ENCODE data around the gene ALMS1. TPM values are rescaled to one million over a fixed set of nuclear protein-coding genes. Genes with fewer than 3 reads are reported as not detected.

ALMS1 gene
- total RNA-seq, 1 donor from 2014 or later, result 21.5 TPM

DNA sequence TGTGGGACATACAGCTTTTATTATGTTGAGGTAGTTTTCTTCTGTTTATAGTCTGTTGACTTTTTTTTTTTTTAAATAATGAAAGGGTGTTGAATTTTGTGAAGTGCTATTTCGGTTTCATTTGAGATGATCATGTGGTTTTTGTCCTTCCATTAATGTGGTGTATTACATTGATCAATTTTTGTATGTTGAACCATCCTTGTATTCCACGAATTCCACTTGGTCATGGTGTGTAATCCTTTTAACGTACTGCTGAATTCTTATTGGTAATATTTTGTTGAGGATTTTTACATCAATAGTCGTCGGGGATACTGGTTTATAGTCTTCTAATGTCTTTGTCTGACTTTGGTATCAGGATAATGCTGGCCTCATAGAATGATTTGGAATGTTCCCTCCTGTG, 18.8 kb downstream of the ALMS1 start:
- no peaks in the 10 kb centered on the region for H3K4me1 Mint-ChIP-seq (ENCODE audit: unreplicated experiment)
- no peak for DNase-seq (ENCODE audit: low spot score)
- H3K27ac Mint-ChIP-seq (ENCODE audit: unreplicated experiment), result no peak overlapping the region
- H3K27me3 Mint-ChIP-seq (ENCODE audit: unreplicated experiment), result peaks cover 2% of the 10 kb centered on the region
- H3K9me3 Mint-ChIP-seq (ENCODE audit: unreplicated experiment), result no peaks in the 10 kb centered on the region
- peaks cover 7% of the 10 kb centered on the region for H3K36me3 Mint-ChIP-seq (ENCODE audit: low read depth, unreplicated experiment)
- H3K4me3 Mint-ChIP-seq (ENCODE audit: unreplicated experiment), result no peak overlapping the region
- TF ChIP-seq, protein P1, sequence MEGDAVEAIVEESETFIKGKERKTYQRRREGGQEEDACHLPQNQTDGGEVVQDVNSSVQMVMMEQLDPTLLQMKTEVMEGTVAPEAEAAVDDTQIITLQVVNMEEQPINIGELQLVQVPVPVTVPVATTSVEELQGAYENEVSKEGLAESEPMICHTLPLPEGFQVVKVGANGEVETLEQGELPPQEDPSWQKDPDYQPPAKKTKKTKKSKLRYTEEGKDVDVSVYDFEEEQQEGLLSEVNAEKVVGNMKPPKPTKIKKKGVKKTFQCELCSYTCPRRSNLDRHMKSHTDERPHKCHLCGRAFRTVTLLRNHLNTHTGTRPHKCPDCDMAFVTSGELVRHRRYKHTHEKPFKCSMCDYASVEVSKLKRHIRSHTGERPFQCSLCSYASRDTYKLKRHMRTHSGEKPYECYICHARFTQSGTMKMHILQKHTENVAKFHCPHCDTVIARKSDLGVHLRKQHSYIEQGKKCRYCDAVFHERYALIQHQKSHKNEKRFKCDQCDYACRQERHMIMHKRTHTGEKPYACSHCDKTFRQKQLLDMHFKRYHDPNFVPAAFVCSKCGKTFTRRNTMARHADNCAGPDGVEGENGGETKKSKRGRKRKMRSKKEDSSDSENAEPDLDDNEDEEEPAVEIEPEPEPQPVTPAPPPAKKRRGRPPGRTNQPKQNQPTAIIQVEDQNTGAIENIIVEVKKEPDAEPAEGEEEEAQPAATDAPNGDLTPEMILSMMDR (IDR thresholded peaks at IDR 0.05; ENCODE audit: unreplicated experiment), result no peak

DNA sequence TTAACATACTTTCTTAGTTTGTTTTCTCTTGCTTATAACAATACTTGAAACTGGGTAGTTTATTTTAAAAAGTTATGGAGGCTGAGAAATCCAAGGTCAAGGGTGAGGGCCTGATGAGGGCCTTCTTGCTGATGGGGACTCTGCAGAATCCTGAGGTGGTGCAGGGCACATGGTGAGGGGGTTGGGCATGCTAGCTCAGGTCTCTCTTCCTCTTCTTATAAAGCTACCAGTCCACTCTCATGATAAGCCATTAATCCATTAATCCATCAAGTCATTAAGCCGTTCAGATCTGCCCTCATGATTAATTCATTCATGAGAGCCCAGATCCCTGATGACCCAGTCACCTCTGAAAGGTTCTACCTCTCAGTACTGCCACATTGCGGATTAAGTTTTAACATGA, 21.4 kb downstream of the ALMS1 start:
- Mint-ChIP-seq H3K9me3 (ENCODE audit: unreplicated experiment) (no peaks in the 10 kb centered on the region), H3K4me3 (ENCODE audit: unreplicated experiment) (no peak overlapping the region), H3K4me1 (ENCODE audit: unreplicated experiment) (no peaks in the 10 kb centered on the region), H3K27me3 (ENCODE audit: unreplicated experiment) (peaks cover 2% of the 10 kb centered on the region), H3K36me3 (ENCODE audit: low read depth, unreplicated experiment) (peaks cover under 1% of the 10 kb centered on the region), H3K27ac (ENCODE audit: unreplicated experiment) (no peak overlapping the region)
- TF ChIP-seq, protein P1 (IDR thresholded peaks at IDR 0.05; ENCODE audit: unreplicated experiment), result no peak
- DNase-seq (ENCODE audit: low spot score), result no peak

DNA sequence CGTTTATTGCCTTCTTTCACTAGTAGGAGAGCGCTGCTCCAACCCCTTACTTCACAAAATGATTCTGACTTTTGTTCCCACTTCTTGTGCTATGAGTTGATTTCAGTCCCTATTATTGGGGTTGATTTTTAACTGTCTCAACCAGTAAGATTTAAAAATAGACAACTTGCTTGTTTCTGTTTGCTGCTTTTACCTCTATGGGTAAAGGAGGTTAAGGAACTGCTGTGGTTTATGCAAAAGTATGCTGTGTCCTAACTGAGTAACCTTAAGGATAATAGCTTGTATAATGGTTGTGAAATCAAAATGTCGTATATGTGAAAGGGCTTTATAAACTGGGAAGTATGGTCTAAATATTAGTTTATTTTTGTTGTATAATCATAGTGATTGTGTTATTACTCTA, 22.6 kb downstream of the ALMS1 start:
- TF ChIP-seq, protein P1 (IDR thresholded peaks at IDR 0.05; ENCODE audit: unreplicated experiment), result no peak
- peaks cover 2% of the 10 kb centered on the region for H3K27me3 Mint-ChIP-seq (ENCODE audit: unreplicated experiment)
- H3K4me3 Mint-ChIP-seq (ENCODE audit: unreplicated experiment), result no peak overlapping the region
- H3K27ac Mint-ChIP-seq (ENCODE audit: unreplicated experiment), result no peak overlapping the region
- no peaks in the 10 kb centered on the region for H3K4me1 Mint-ChIP-seq (ENCODE audit: unreplicated experiment)
- no peaks in the 10 kb centered on the region for H3K36me3 Mint-ChIP-seq (ENCODE audit: low read depth, unreplicated experiment)
- no peaks in the 10 kb centered on the region for H3K9me3 Mint-ChIP-seq (ENCODE audit: unreplicated experiment)
- DNase-seq (ENCODE audit: low spot score), result no peak

DNA sequence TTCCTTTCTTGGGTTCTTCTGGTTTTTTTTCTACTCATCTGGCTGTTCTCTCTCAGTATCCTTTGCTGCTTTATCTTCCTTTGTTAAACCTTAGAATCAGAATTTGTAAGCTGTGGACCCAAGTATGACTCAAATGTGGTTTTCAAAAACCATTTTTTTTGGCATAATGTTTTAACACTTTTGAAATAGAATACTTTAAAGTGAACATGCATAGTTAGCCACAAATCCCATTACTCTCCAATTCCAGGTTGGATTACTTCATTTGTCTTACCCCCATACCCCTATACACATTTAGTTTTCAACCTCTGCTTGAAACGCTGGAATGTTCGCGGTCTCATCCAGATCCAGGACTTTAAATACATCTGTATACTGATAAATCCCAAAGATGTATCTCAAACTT, 29.1 kb downstream of the ALMS1 start:
- Mint-ChIP-seq H3K36me3 (ENCODE audit: low read depth, unreplicated experiment) (no peaks in the 10 kb centered on the region), H3K27me3 (ENCODE audit: unreplicated experiment) (peaks cover 1% of the 10 kb centered on the region), H3K27ac (ENCODE audit: unreplicated experiment) (no peak overlapping the region), H3K4me1 (ENCODE audit: unreplicated experiment) (no peaks in the 10 kb centered on the region), H3K9me3 (ENCODE audit: unreplicated experiment) (no peaks in the 10 kb centered on the region), H3K4me3 (ENCODE audit: unreplicated experiment) (no peak overlapping the region)
- DNase-seq (ENCODE audit: low spot score), result no peak
- TF ChIP-seq, protein P1 (IDR thresholded peaks at IDR 0.05; ENCODE audit: unreplicated experiment), result no peak

DNA sequence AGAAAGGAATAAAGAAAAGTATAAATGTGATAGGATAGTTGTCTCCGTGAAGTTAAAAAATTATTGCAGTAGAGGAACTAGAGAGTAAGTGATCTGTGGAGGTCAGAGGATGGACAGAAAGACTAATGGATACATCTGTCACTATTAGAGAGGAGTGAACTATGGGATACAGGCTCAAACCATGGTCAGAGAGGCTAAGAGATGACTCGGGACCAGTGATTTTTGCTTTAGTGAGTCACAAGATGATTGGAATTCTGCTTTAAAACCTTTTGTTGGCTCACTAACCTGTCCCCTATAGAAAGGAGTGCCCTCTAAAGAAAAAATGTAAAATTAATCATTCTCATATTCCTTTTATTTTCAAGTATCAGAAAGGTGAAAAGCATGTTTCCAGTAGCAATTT, 30.3 kb downstream of the ALMS1 start:
- no peak for DNase-seq (ENCODE audit: low spot score)
- no peaks in the 10 kb centered on the region for H3K36me3 Mint-ChIP-seq (ENCODE audit: low read depth, unreplicated experiment)
- H3K27ac Mint-ChIP-seq (ENCODE audit: unreplicated experiment), result no peak overlapping the region
- no peaks in the 10 kb centered on the region for H3K9me3 Mint-ChIP-seq (ENCODE audit: unreplicated experiment)
- no peaks in the 10 kb centered on the region for H3K4me1 Mint-ChIP-seq (ENCODE audit: unreplicated experiment)
- peaks cover 1% of the 10 kb centered on the region for H3K27me3 Mint-ChIP-seq (ENCODE audit: unreplicated experiment)
- TF ChIP-seq, protein P1 (IDR thresholded peaks at IDR 0.05; ENCODE audit: unreplicated experiment), result no peak
- no peak overlapping the region for H3K4me3 Mint-ChIP-seq (ENCODE audit: unreplicated experiment)

Data from endothelial cell (in vitro differentiated cells).